Ovary (tissue), 9 donors: ENCODE data around the gene CBX7. TPM values are rescaled to one million over a fixed set of nuclear protein-coding genes. Genes with fewer than 3 reads are reported as not detected.

Experiments used
- DNase-seq, 5 donors: peaks; one replicate each; pipeline ENCODE4 v3.0.0-alpha.2; 2019 to 2020
- H3K27ac ChIP-seq, 2 donors: fragments of 200-600 bp; one replicate each; pipeline versions ENCODE4 v1.5.1 to v1.8.0; 2019 to 2022
- H3K27me3 ChIP-seq: fragments of 200-600 bp; one replicate; pipeline ENCODE4 v1.8.0; 2022
- H3K36me3 ChIP-seq: fragments of 200-600 bp; sonication (generic); one replicate; pipeline ENCODE4 v1.5.1; 2019
- H3K4me1 ChIP-seq: one replicate; pipeline ENCODE4 v1.8.1; 2013; ENCODE audit warnings: mild to moderate bottlenecking, moderate library complexity; ENCODE audit not compliant: insufficient read depth
- H3K4me3 ChIP-seq: fragments of 200-600 bp; sonication (generic); one replicate; pipeline ENCODE4 v1.5.1; 2017
- H3K9me3 ChIP-seq, 2 donors: fragments of 200-600 bp in 1 of 2; sonication (generic) in 1 of 2; one replicate each; pipeline versions ENCODE4 v1.5.1 to v1.8.1; 2013 to 2019; ENCODE audit warnings: mild to moderate bottlenecking in 1 of 2, moderate library complexity in 1 of 2
- CTCF ChIP-seq, 3 donors: fragments of 450-650 bp in 2 of 3; fragments of 200-600 bp in 1 of 3; IDR thresholded peaks; one replicate each; pipeline versions ENCODE4 v1.5.1 to v1.8.0; 2016 to 2022; ENCODE audit warnings: antibody characterized with exemption in 3 of 3, mild to moderate bottlenecking in 1 of 3
- EP300 ChIP-seq: sonication (generic); formaldehyde crosslinking; IDR thresholded peaks from one replicate; pipeline ENCODE4 v1.6.1; 2017; ENCODE audit warnings: antibody characterized with exemption
- POLR2A ChIP-seq: fragments of 450-650 bp; IDR thresholded peaks from one replicate; pipeline ENCODE4 v1.6.1; 2017; ENCODE audit warnings: antibody characterized with exemption, mild to moderate bottlenecking, moderate library complexity
- WGBS, 3 donors: extraction: QIAGEN DNeasy Blood & Tissue Kit in 1 of 3; methylation state at CpG; one replicate each; pipeline versions ENCODE4 v1.1.5 to v1.1.7; 2013 to 2017; 5-methylcytosine and 5-hydroxymethylcytosine counted together
- intact Hi-C, 4 donors: fragments of 100-400 bp; cut with DNase I; formaldehyde crosslinking; loops; one replicate each; pipeline versions ENCODE4 v1.11.0 to v1.15.1; 2022 to 2023
- polyA plus RNA-seq, 2 donors: library from polyadenylated mRNA; stranded (reverse); fragments of 200-250 nt in 1 of 2; fragments of 350-450 nt in 1 of 2; fragmentation: Illumina TruSeq in 1 of 2; extraction: RNeasy Lipid Tissue Mini Kit (QIAGEN cat#74804) in 1 of 2; gene quantifications; one replicate each; pipeline ENCODE4 v1.2.3, GENCODE V29; 2013 to 2014
- total RNA-seq, 7 donors: library from RNA; depleted of rRNA in 2 of 7; stranded (reverse); fragments of >200 nt in 2 of 7; fragmentation: NEBNext Ultra II Directional in 3 of 7; extraction: Animal tissue kit (Norgen Biotek cat#: 25700) in 3 of 7; gene quantifications; one replicate each; pipeline versions ENCODE4 v1.1.0 to v1.2.4, GENCODE V29; 2016 to 2023
- donor health status: DM: no; HTN: no; CAD: no; lungs with moderate emphysema.
- donor health status: DM: no; HTN: no; CAD: no.
- donor health status: Bipolar disorder and iron deficiency.
- donor health status: DM: yes; HTN: yes; CAD: no.
- donor health status: DM: no; HTN: no; CAD: no.
- donor health status: DM: yes; HTN: yes; CAD: no.

The CBX7 gene
- total and polyA plus RNA-seq, 9 donors: 40.7 to 107 (median 84.9) TPM

GRCh38 chr22:39087098-39087497 lies 65.4 kb downstream of the CBX7 start:
- H3K4me1 ChIP-seq: no peaks in the 10 kb centered on the region
- 87 to 93% (median 93%) methylated on average over 6 of the region's 6 CpGs for WGBS, 3 donors
- H3K27ac ChIP-seq: no peak overlapping the region
- H3K36me3 ChIP-seq: no peaks in the 10 kb centered on the region
- no peaks in the 10 kb centered on the region for H3K9me3 ChIP-seq
- H3K27me3 ChIP-seq: no peaks in the 10 kb centered on the region
- no peak for TF ChIP-seq CTCF (IDR thresholded peaks at IDR 0.05)
- no peak for TF ChIP-seq EP300
- no peak for TF ChIP-seq POLR2A
- H3K4me3 ChIP-seq: no peak overlapping the region
- no peak for DNase-seq
- intact Hi-C loops: no loop called here

- no peak overlapping the region for H3K4me3 ChIP-seq
- intact Hi-C loops: no loop called here
- 88 to 89% (median 88%) methylated on average over 8 of the region's 8 CpGs for WGBS, 3 donors
- no peaks in the 10 kb centered on the region for H3K36me3 ChIP-seq
- no peaks in the 10 kb centered on the region for H3K27me3 ChIP-seq
- no peaks in the 10 kb centered on the region for H3K9me3 ChIP-seq
- no peak overlapping the region for H3K27ac ChIP-seq
- no peak for DNase-seq
- TF ChIP-seq CTCF (IDR thresholded peaks at IDR 0.05) (no peak), POLR2A (no peak), EP300 (no peak)
- H3K4me1 ChIP-seq: no peaks in the 10 kb centered on the region
These were observed 67.8 kb downstream of the CBX7 start for GRCh38 chr22:39084666-39085065.

GRCh38 chr22:39083212-39084165 lies 69.0 kb downstream of the CBX7 start:
- H3K9me3 ChIP-seq: no peaks in the 10 kb centered on the region
- H3K27me3 ChIP-seq: no peaks in the 10 kb centered on the region
- DNase-seq: no peak
- H3K27ac ChIP-seq: no peak overlapping the region
- WGBS, 3 donors: 81 to 87% (median 84%) methylated on average over 13 to 14 of the region's 14 CpGs
- intact Hi-C loops: no loop called here
- H3K4me1 ChIP-seq: peaks cover 1% of the 10 kb centered on the region
- H3K4me3 ChIP-seq: no peak overlapping the region
- no peak for TF ChIP-seq EP300
- TF ChIP-seq POLR2A: no peak
- no peak for TF ChIP-seq CTCF (IDR thresholded peaks at IDR 0.05)
- H3K36me3 ChIP-seq: no peaks in the 10 kb centered on the region

- no peak for TF ChIP-seq CTCF (IDR thresholded peaks at IDR 0.05)
- TF ChIP-seq POLR2A: no peak
- TF ChIP-seq EP300: no peak
- peaks cover 13% of the 10 kb centered on the region for H3K4me1 ChIP-seq
- intact Hi-C loops: no loop called here
- no peaks in the 10 kb centered on the region for H3K9me3 ChIP-seq
- H3K4me3 ChIP-seq: no peak overlapping the region
- no peak for DNase-seq
- WGBS, 3 donors: 70 to 81% (median 75%) methylated on average over 8 of the region's 8 CpGs
- no peaks in the 10 kb centered on the region for H3K36me3 ChIP-seq
- no peaks in the 10 kb centered on the region for H3K27me3 ChIP-seq
- H3K27ac ChIP-seq: no peak overlapping the region
These were observed 70.9 kb downstream of the CBX7 start for GRCh38 chr22:39081598-39081997.
